Endodermal cell (in vitro differentiated cells): ENCODE data around the gene KCNG2. TPM values are rescaled to one million over a fixed set of nuclear protein-coding genes. Genes with fewer than 3 reads are reported as not detected.

Experiments used
- DNase-seq: peaks from one replicate; pipeline ENCODE4 v3.0.0-alpha.2; 2017
- H3K27ac ChIP-seq: 2 replicates; pipeline ENCODE4 v1.5.1; 2013; ENCODE audit warnings: mild to moderate bottlenecking, low read depth, low read length, moderate library complexity
- H3K27me3 ChIP-seq: 2 replicates; pipeline ENCODE4 v1.6.1; 2013; ENCODE audit warnings: mild to moderate bottlenecking, low read length, moderate library complexity; ENCODE audit not compliant: insufficient read depth, control insufficient read depth, poor library complexity, severe bottlenecking
- H3K36me3 ChIP-seq: 2 replicates; pipeline ENCODE4 v1.7.0; 2013; ENCODE audit warnings: mild to moderate bottlenecking, low read length, moderate library complexity; ENCODE audit not compliant: control insufficient read depth, insufficient read depth
- H3K4me1 ChIP-seq: one replicate; pipeline ENCODE4 v1.7.0; 2013; ENCODE audit warnings: low read length; ENCODE audit not compliant: control insufficient read depth, insufficient read depth
- H3K4me3 ChIP-seq: 2 replicates; pipeline ENCODE4 v1.5.1; 2013; ENCODE audit warnings: mild to moderate bottlenecking, low read length, moderate library complexity
- H3K9ac ChIP-seq: 2 replicates; pipeline ENCODE4 v1.6.1; 2013; ENCODE audit warnings: mild to moderate bottlenecking, low read length, moderate library complexity; ENCODE audit not compliant: poor library complexity, severe bottlenecking; ENCODE audit errors: extremely low read depth
- H3K9me3 ChIP-seq: 2 replicates; pipeline ENCODE4 v1.6.1; 2013; ENCODE audit warnings: mild to moderate bottlenecking, low read length, moderate library complexity; ENCODE audit not compliant: control insufficient read depth
- H3K27ac Mint-ChIP-seq: 2 replicates; pipeline ENCODE4 v1.8.0; 2020; ENCODE audit warnings: mixed read lengths
- H3K27me3 Mint-ChIP-seq: 2 replicates; pipeline ENCODE4 v1.8.0; 2021; ENCODE audit warnings: mild to moderate bottlenecking, mixed read lengths; ENCODE audit not compliant: insufficient read depth
- H3K36me3 Mint-ChIP-seq: 2 replicates; pipeline ENCODE4 v1.8.0; 2020; ENCODE audit warnings: low read depth, mixed read lengths
- H3K4me1 Mint-ChIP-seq: 2 replicates; pipeline ENCODE4 v1.8.0; 2020; ENCODE audit warnings: mixed read lengths
- H3K4me3 Mint-ChIP-seq: 2 replicates; pipeline ENCODE4 v1.8.0; 2020; ENCODE audit warnings: mild to moderate bottlenecking, moderate library complexity, mixed read lengths
- H3K9me3 Mint-ChIP-seq: 2 replicates; pipeline ENCODE4 v1.8.0; 2020; ENCODE audit warnings: mild to moderate bottlenecking, mixed read lengths
- whole genome bisulfite sequencing, 2 experiments: methylation state at CpG; one replicate each; pipeline versions ENCODE4 v1.1.5 to v1.1.7; 2013; ENCODE audit warnings: missing lambda C conversion rate in 2 of 2, mixed read lengths in 1 of 2; ENCODE audit not compliant: insufficient coverage in 1 of 2, insufficient read length in 1 of 2; 5-methylcytosine and 5-hydroxymethylcytosine counted together
- total RNA-seq, 2 donors: library from RNA; stranded (reverse); fragmentation: NEBNext Ultra II Directional in 1 of 2; extraction: Animal tissue kit (Norgen Biotek cat#: 25700) in 1 of 2; gene quantifications; 2 replicates in 1 of 2; 3 replicates in 1 of 2; pipeline ENCODE4 v1.2.1, GENCODE V29; 2021
- TF ChIP-seq, protein P1 (sequence below): fragments of 200-600 bp; sonication (generic); conservative IDR thresholded peaks from 2 replicates; pipeline ENCODE4 v1.5.0; 2021; ENCODE audit warnings: antibody characterized with exemption, mild to moderate bottlenecking

The KCNG2 gene
- total RNA-seq, 2 donors from 2014 or later, result not detected

DNA sequence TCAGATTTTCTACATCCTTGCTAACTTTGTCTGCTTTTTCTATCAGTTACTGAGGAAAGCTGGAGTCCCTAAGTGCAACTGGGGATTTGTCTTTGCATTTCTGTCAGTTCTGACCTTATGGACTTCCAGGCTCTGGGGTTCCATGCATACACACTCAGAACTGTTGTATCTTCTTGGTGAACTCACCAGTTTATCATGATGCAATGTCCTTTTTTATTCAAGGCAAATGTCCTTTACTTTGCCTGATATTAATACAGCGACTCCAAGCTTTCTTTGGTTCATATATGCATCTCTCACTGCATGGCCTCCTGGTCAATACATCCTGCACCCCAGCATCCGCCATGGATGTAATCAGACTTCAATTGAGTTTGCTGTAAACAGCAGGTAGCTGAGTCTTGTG lies 109.0 kb downstream of the KCNG2 start:
- H3K27ac ChIP-seq, result no peak overlapping the region
- H3K9ac ChIP-seq, result no peak overlapping the region
- no peaks in the 10 kb centered on the region for H3K27me3 Mint-ChIP-seq
- H3K9me3 ChIP-seq, result no peaks in the 10 kb centered on the region
- H3K4me1 Mint-ChIP-seq, result no peaks in the 10 kb centered on the region
- peaks cover 29% of the 10 kb centered on the region for H3K36me3 Mint-ChIP-seq
- H3K36me3 ChIP-seq, result peaks cover 19% of the 10 kb centered on the region
- H3K9me3 Mint-ChIP-seq, result peaks cover 2% of the 10 kb centered on the region
- H3K4me3 ChIP-seq, result no peak overlapping the region
- H3K4me1 ChIP-seq, result no peaks in the 10 kb centered on the region
- no peak overlapping the region for H3K27ac Mint-ChIP-seq
- TF ChIP-seq, protein P1, sequence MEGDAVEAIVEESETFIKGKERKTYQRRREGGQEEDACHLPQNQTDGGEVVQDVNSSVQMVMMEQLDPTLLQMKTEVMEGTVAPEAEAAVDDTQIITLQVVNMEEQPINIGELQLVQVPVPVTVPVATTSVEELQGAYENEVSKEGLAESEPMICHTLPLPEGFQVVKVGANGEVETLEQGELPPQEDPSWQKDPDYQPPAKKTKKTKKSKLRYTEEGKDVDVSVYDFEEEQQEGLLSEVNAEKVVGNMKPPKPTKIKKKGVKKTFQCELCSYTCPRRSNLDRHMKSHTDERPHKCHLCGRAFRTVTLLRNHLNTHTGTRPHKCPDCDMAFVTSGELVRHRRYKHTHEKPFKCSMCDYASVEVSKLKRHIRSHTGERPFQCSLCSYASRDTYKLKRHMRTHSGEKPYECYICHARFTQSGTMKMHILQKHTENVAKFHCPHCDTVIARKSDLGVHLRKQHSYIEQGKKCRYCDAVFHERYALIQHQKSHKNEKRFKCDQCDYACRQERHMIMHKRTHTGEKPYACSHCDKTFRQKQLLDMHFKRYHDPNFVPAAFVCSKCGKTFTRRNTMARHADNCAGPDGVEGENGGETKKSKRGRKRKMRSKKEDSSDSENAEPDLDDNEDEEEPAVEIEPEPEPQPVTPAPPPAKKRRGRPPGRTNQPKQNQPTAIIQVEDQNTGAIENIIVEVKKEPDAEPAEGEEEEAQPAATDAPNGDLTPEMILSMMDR, result no peak
- H3K4me3 Mint-ChIP-seq, result no peak overlapping the region
- DNase-seq, result no peak
- H3K27me3 ChIP-seq, result no peaks in the 10 kb centered on the region
- 80 to 92% methylated on average over 1 to 2 of the region's 2 CpGs for WGBS, 2 experiments

DNA sequence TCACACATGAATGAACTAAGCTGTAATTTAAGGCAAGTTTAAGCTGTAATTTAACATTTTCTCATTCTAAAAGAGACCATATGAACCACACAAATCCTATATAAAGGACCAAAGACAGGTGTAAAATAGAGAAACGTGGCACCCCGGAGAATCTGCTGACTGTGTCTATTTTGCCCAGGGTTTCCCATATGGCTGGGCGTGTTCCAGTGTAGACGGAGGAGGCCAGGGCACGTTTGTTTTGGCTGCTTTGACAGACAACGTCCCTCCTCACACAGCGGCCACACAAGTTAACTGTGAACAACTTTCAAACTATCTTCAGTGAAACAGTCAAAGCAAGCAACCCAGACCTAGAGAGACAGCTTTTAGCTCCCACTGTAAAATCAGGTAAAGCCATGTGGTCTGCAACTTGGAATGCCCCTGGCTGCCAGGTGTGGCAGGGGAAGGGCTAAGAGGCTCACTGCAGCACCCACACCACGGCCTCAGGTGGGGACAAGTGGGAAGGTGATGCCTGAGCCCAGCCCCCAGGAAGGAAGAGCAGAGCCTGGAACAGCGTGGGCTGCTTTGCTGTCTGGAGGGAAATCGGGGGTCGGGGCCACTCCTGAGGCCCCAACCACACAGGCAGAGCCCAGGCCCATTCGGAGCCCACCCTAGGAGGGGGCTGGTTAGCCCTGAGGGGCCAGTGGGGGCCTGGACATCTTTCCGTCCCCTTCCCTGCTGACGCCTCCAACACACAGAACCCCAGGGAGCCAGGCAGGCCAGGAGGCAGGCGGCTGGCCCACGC lies 113.0 kb downstream of the KCNG2 start:
- no peak overlapping the region for H3K4me3 Mint-ChIP-seq
- H3K36me3 ChIP-seq, result peaks cover 12% of the 10 kb centered on the region
- WGBS, 2 experiments, result 85 to 91% methylated on average over 8 to 16 of the region's 16 CpGs
- no peaks in the 10 kb centered on the region for H3K4me1 ChIP-seq
- H3K27ac ChIP-seq, result no peak overlapping the region
- TF ChIP-seq, protein P1, result no peak
- peaks cover 38% of the 10 kb centered on the region for H3K36me3 Mint-ChIP-seq
- H3K9ac ChIP-seq, result no peak overlapping the region
- H3K9me3 Mint-ChIP-seq, result no peaks in the 10 kb centered on the region
- no peaks in the 10 kb centered on the region for H3K27me3 ChIP-seq
- no peaks in the 10 kb centered on the region for H3K27me3 Mint-ChIP-seq
- no peaks in the 10 kb centered on the region for H3K9me3 ChIP-seq
- no peak overlapping the region for H3K4me3 ChIP-seq
- peaks cover 5% of the 10 kb centered on the region for H3K4me1 Mint-ChIP-seq
- no peak overlapping the region for H3K27ac Mint-ChIP-seq
- no peak for DNase-seq

- TF ChIP-seq, protein P1, result no peak
- Mint-ChIP-seq H3K9me3 (no peaks in the 10 kb centered on the region), H3K27ac (no peak overlapping the region), H3K4me3 (no peak overlapping the region), H3K27me3 (no peaks in the 10 kb centered on the region), H3K4me1 (peaks cover 5% of the 10 kb centered on the region), H3K36me3 (peaks cover 44% of the 10 kb centered on the region)
- H3K9ac ChIP-seq, result no peak overlapping the region
- no peaks in the 10 kb centered on the region for H3K27me3 ChIP-seq
- DNase-seq, result peak; percentile 60
- peaks cover 20% of the 10 kb centered on the region for H3K36me3 ChIP-seq
- 62 to 73% methylated on average over 20 to 25 of the region's 29 CpGs for WGBS, 2 experiments
- no peak overlapping the region for H3K4me3 ChIP-seq
- no peak overlapping the region for H3K27ac ChIP-seq
- H3K9me3 ChIP-seq, result no peaks in the 10 kb centered on the region
- no peaks in the 10 kb centered on the region for H3K4me1 ChIP-seq
These were observed 113.9 kb downstream of the KCNG2 start for GRCh38 chr18:79911344-79912270.
